HCT116 (cell line): ENCODE data around the gene STK31.

Source experiments
- CTCF ChIP-seq, 3 experiments: fragments of 200-600 bp in 1 of 3; sonication (generic) in 1 of 3; IDR thresholded peaks in 2 of 3; conservative IDR thresholded peaks in 1 of 3; 2 replicates each; pipeline ENCODE4 v1.5.1; 2012 to 2017; ENCODE audit warnings: low read depth in 2 of 3, low read length in 2 of 3, antibody characterized with exemption in 1 of 3, borderline replicate concordance in 1 of 3, control low read depth in 1 of 3, mild to moderate bottlenecking in 1 of 3, mixed read lengths in 1 of 3, mixed run types in 1 of 3, moderate library complexity in 1 of 3; ENCODE audit not compliant: insufficient read depth in 1 of 3
- EGR1 ChIP-seq: IDR thresholded peaks from 2 replicates; pipeline ENCODE4 v1.6.1; 2012; ENCODE audit warnings: low read depth
- MAX ChIP-seq: IDR thresholded peaks from 2 replicates; pipeline ENCODE4 v1.6.1; 2012
- POLR2A ChIP-seq: IDR thresholded peaks from 2 replicates; pipeline ENCODE4 v1.7.0; 2011; ENCODE audit warnings: borderline replicate concordance; ENCODE audit not compliant: insufficient read depth, insufficient read length; ENCODE audit errors: extremely low read depth
- POLR2AphosphoS5 ChIP-seq: IDR thresholded peaks from 2 replicates; pipeline ENCODE4 v1.6.1; 2011; ENCODE audit warnings: mild to moderate bottlenecking, low read depth, low read length, moderate library complexity
- SP1 ChIP-seq: IDR thresholded peaks from 2 replicates; pipeline ENCODE4 v1.6.1; 2012; ENCODE audit warnings: low read depth

GRCh38 chr7:23742051-23742450 lies 32.0 kb downstream of the STK31 start:
- TF ChIP-seq CTCF (IDR thresholded peaks at IDR 0.05 in 2 of 3, conservative IDR thresholded peaks at IDR 0.05 in 1 of 3; ENCODE audit: borderline replicate concordance in 1 of 3, insufficient read depth in 1 of 3, low read depth in 2 of 3, low read length in 2 of 3), result no peak
- no peak for TF ChIP-seq POLR2AphosphoS5
- no peak for TF ChIP-seq EGR1
- TF ChIP-seq MAX, result no peak
- no peak for TF ChIP-seq POLR2A
- TF ChIP-seq SP1, result no peak
